C4-2B (cell line): ENCODE measurements around the gene PTK7.

Experiments
- H3K27ac ChIP-seq: fragments of 450-650 bp; 2 replicates; pipeline ENCODE4 v1.5.1; 2017
- ZFX ChIP-seq: fragments of 450-650 bp; IDR thresholded peaks from 2 replicates; pipeline ENCODE4 v1.6.1; 2017
- TF ChIP-seq, protein P1 (sequence below): fragments of 450-650 bp; conservative IDR thresholded peaks from 2 replicates; pipeline ENCODE4 v1.5.1; 2017; ENCODE audit warnings: mild to moderate bottlenecking

The PTK7 gene

DNA sequence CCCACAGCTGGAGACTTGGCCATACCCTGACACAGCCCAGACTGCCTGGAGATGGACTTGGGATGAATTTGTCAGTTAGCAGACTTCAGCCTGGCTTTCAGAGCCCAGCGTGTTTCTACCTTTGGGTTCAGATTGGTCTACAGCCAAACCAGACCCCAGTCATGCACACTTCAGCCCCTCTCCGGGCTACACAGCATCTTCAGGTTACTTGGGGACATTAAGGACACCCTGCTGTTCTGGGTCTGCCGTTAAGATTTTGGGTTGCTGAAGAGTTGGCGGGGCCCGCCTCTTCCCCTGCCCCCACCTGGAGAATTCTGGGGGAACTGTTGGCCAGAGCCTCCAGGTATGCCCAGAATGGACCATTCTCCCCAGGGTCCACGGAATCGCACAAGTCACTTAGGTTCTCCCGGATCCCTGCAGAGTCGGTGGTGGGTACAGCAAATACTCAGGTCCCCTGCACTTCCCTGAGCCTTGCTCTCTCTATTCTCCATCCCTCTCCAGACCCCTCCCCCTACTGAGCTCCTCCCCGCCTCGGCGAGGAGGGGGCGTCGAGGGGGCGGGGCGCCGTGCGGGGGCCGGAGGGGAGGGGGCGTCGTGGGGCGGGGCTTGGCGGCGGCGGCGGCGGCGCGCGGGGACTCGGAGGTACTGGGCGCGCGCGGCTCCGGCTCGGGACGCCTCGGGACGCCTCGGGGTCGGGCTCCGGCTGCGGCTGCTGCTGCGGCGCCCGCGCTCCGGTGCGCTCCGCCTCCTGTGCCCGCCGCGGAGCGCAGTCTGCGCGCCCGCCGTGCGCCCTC, at the start of gene PTK7:
TSS of gene PTK7 (plus strand) at position 645 of the 794 bp plus-strand sequence. CDS start 175 bp downstream, outside the sequence.
- TF ChIP-seq ZFX, result no peak
- TF ChIP-seq, protein P1, sequence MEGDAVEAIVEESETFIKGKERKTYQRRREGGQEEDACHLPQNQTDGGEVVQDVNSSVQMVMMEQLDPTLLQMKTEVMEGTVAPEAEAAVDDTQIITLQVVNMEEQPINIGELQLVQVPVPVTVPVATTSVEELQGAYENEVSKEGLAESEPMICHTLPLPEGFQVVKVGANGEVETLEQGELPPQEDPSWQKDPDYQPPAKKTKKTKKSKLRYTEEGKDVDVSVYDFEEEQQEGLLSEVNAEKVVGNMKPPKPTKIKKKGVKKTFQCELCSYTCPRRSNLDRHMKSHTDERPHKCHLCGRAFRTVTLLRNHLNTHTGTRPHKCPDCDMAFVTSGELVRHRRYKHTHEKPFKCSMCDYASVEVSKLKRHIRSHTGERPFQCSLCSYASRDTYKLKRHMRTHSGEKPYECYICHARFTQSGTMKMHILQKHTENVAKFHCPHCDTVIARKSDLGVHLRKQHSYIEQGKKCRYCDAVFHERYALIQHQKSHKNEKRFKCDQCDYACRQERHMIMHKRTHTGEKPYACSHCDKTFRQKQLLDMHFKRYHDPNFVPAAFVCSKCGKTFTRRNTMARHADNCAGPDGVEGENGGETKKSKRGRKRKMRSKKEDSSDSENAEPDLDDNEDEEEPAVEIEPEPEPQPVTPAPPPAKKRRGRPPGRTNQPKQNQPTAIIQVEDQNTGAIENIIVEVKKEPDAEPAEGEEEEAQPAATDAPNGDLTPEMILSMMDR, result no peak
- H3K27ac ChIP-seq, result peak within 1 kb of the TSS; percentile 53

DNA sequence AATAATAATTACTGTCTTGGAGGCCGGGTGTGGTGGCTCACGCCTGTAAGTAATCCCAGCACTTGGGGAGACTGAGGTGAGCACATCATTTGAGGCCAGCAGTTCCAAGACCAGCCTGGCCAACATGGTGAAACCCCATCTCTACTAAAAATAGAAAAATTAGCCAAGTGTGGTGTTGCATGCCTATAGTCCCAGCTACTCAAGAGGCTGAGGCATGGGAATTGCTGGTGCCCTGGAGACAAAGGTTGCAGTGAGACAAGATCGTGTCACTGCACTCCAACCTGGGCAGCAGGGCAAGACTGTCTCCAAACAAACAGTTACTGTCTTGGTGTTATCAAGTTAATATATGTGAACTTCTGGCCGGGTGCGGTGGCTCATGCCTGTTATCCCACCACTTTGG, 49.7 kb upstream of the PTK7 start:
- no peak overlapping the region for H3K27ac ChIP-seq
- TF ChIP-seq, protein P1, result no peak
- no peak for TF ChIP-seq ZFX

DNA sequence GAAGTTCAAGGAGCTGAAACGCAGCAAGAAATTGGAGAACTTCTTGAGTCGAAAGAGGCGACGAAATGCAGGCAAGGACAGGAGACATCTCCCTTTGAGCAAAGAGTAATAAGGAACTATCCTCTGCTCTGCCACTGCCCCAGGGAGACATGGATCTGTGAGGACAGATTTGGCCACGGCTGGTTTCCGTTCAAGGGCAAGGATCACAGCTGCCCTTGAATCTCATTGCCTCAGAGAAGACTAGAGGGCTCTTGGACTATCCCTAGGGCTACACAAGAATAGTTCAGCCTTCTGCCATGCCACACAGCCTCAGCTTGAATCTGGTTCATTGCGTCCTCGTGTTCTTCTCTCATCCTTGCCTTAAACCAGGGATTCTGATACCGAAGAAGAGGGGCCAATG, 47.0 kb upstream of the PTK7 start:
- TF ChIP-seq, protein P1, result no peak
- TF ChIP-seq ZFX, result no peak
- H3K27ac ChIP-seq, result no peak overlapping the region

DNA sequence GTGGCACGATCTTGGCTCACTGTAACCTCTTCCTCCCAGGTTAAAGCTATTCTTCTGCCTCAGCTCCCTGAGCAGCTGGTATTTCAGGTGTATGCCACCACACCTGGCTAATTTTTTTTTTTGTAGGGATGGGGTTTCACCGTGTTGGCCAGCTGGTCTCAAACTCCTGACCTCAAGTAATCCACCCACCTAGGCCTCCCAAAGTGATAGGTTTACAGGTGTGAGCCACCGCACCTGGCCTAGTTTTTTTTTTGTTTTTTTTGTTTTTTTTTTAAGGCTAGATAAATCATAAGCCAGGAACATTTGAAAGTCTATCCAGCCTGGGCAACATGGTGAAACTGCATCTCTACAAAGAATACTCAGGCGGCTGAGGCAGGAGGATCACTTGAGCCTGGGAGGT, 43.8 kb upstream of the PTK7 start:
- H3K27ac ChIP-seq, result no peak overlapping the region
- no peak for TF ChIP-seq ZFX
- TF ChIP-seq, protein P1, result no peak

DNA sequence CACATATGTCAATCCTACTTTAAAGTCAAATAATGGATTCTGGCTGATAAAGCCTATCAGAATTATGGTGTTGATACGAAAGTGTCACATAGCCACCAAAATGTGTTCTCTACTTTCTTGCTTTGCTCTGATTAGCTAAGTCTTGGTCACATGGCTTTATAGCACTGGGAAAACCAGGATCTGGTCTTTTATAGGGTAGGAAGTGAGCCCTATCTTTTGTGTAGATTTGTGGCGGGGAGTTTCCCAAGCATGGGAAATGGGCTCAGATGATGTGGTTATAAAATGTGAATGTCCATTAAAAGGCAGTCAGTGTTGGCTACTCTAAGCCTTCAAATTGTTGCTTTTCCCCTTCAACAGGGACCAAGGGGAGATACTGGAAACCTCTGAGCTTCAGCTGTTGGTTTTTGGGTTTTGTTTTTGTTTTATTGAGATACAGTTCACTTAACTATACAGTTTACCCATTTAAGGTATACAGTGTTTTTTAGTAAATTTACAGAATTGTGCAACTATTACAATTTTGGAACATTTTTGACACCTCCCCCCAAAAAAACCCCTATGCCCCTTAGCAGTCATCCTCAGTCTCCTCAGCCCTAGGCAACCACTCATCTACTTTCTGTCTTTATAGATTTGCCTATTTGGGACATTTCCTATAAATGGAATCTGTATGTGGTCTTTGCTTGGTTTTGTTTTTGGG, 42.5 kb upstream of the PTK7 start:
- no peak overlapping the region for H3K27ac ChIP-seq
- TF ChIP-seq, protein P1, result no peak
- no peak for TF ChIP-seq ZFX

DNA sequence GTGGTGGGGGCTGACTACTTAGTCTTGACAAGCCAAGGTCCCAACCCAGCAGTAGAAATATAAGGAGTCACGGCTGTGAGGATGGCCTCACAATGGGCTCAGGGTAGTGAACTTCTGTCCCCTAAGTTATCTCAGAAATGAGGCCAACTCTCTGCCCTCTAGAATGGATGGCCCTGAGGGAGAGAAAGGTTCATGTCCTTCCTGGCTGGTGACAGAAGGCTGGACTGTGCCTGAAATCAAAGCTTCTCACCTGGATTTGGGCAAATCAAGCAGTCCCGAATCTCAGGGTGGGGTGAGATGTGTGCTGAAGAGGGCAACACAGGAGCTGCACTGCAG, 42.0 kb upstream of the PTK7 start:
- no peak overlapping the region for H3K27ac ChIP-seq
- TF ChIP-seq, protein P1, result no peak

DNA sequence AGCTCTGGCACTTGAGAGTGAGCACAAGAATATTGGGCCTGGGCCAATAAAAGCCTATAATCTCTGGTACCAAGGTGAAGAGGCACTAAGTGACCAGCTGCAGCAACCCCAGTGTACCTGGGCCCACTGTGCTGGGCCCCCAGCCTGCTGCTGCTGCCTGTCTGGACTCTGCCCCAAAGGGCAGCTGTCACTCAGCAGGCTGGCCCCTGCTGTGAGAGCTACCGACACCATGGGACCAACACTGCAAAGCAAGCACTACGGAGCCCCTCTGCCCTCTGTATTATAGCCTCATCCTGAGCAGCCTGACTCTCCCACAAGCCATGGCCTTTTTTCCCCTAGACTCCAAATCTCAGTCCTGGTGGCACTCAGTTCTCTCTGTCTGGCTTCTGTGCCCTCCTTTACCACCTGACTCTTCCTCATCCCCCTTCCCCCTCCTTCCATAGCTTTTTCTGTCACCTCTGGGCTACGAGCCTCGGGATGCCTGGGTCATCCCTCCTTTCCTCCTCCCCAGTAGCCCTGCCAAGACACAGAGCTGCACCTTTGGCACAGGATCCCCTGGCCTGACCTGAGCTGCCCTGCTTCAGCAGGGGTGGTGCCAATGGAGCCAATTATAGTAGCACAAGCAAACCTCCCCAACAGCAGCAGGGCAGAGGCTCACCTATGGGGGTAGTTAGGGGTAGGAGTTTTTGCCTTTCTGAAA, 40.5 kb upstream of the PTK7 start:
- TF ChIP-seq, protein P1, result no peak
- TF ChIP-seq ZFX, result no peak
- no peak overlapping the region for H3K27ac ChIP-seq
